Stimulated activated CD4-positive, alpha-beta T cell treated with anti-CD3 and anti-CD28 coated beads, Interleukin-1b, Interleukin-23, amount 100 ng/mL, for 1 hour (primary cell): ENCODE measurements around the gene ZNF83.
A peak's percentile ranks its signal among the peaks of the same experiment; 100 is the strongest.
"Not testable (repeated sequence)": the region's sequence is repeated elsewhere in the genome, so short reads cannot be mapped to it uniquely, and the experiment has no call there.

Experiments
- DNase-seq, 2 donors: peaks; one replicate each; pipeline ENCODE4 v3.0.0-alpha.2; 2020; ENCODE audit warnings: low read depth in 2 of 2

Gene ZNF83

GRCh38 chr19:52637718-52638585 lies at the start of gene ZNF83:
ZNF83 (minus strand) TSS chr19:52638355.
- peak; percentile 77 to 88 for DNase-seq

DNA sequence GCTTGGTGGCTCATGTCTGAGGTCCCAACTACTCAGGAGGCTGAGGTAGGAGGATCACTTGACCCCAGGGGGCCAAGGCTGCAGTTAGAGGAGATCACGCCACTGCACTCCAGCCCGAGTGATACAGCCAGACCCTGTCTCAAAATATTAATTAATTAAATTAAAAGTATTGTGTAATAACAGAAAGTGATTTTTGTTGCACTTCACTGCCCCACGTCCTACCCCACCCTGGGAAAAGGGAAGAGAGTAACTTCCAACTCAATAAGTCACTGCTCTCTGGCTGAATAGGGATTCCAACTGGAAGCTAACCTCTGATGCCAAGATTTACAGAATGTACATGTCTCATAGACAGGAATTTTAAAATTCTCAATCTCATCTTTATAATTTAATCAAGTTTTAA lies 49.5 kb upstream of the ZNF83 start:
- DNase-seq = no peak

DNA sequence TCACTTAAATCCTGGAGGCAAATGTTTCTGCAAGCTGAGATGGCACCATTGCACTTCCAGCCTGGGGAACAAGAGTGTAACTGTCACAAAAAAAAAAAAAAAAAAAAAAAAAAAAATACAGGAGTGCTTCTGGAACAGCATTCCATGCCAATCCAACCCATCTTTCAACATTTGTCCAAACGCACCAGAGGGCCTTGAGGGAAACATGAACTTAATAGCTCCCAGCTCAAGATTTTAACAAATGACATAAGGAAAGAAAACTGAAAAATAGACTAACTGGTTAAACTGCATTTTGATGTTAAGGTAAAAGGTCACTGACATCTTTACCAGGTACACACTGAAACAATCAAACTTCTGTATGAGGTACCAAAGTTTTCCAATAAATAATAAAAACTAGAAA lies 47.7 kb upstream of the ZNF83 start:
- DNase-seq = no peak

DNA sequence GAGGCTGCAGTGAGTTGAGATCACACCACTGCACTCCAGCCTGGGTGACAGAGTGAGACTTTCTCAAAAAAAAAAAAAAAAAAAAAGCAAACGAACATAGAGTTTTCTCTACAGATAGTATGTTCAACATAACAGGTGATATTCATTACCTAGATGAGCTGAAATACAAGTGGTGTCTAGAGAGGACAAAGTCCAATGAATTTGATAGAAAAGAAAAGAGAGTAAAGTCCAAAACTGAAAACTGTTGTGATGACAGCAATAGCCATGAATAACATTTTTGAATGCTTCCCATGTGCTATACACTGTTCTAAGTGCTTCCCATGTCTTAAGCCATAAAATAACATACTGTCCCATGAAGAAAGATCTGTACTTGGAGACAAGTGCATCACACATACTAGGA lies 43.1 kb upstream of the ZNF83 start:
- DNase-seq = not testable (repeated sequence)

DNA sequence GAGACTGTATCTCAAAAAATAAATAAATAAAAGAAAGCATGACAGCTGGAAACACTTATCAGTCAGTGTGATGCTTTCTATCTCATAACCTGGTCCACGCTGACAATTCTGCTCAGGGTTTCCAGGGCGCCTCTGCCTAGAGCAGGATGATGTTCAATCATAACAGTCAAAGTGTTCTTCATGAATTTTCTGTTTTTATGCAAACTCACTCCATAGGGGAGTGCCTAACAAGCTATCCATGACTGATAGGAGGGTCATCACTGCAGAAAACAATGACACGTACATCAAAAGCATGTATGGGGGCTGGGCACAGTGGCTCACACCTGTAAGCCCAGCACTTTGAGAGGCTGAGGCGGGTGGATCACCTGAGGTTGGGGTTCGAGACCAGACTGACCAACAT lies 41.4 kb upstream of the ZNF83 start:
- DNase-seq = no peak

GRCh38 chr19:52675239-52675638 lies 37.1 kb upstream of the ZNF83 start:
- not testable (repeated sequence) for DNase-seq

DNA sequence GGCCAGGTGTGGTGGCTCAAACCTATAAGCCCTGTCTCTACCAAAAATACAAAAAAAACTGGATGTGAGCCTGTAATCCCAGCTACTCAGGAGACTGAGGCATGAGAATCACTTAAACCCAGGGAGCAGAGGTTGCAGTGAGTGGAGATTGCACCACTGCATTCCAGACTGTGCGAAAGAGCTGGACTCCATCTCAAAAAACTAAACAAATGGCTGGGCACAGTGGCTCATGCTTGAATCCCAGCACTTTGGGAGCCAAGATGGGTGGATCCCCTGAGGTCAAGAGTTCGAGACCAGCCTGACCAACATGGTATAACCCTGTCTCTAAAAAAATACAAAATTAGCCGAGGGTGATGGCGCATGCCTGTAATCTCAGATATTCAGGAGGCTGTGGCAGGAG lies 34.9 kb upstream of the ZNF83 start:
- no peak for DNase-seq

DNA sequence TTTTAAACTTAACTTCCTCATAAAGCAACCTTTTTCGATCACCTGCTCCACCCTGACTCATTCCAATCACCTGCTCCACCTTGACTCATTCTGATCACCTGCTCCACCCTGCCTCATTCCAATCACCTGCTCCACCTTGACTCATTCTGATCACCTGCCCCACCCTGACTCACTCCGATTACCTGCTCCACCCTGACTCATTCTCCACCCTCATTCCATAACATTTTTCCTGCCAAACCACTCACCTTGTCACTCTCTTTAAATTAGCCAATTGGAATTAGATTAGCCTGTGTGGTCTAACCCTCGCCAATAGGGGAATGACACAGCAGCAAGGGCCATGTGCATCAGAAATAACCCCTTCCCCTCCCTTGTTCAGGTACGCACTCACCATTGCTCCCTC lies 31.9 kb upstream of the ZNF83 start:
- no peak for DNase-seq

DNA sequence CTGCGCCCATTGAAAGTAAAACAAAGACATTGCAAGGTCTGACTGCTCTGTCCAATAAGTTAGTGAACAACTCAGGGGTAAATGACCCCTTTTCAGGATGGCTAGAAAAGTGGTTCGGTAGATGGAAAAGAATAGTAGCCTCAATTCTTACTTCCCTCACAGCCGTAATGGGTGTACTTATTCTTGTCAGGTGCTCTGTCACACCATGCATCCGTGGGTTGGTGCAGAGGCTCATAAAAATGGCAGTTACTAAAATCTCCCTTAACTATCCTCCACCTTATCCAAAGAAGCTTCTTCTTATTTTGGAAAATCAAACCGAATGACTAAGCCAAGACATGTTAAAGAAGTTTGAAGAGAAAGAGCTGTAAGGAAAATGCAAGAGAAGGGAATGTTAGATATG lies 31.4 kb upstream of the ZNF83 start:
- no peak for DNase-seq

- no peak for DNase-seq
These were observed 29.8 kb upstream of the ZNF83 start for GRCh38 chr19:52667972-52668371.

DNA sequence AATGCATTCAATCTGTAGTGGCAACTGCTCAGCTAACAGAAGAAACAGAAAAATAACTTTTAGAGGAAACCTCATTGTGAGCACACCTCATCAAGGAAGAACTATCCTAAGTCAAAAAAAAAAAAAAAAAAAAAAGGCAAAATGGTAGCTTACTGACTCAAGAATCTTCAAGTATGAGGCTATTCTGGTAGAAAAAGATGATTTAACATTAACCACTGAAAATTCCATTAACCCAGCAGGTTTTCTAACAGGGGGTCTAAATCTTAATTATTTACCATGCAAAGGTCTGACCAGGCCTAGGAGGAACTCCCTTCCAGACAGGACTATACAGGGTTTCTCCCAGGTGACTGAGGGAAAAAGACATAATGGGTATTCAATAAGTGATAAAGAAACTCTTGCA lies 28.4 kb upstream of the ZNF83 start:
- DNase-seq = no peak

GRCh38 chr19:52665529-52665928 lies 27.4 kb upstream of the ZNF83 start:
- DNase-seq = no peak

DNA sequence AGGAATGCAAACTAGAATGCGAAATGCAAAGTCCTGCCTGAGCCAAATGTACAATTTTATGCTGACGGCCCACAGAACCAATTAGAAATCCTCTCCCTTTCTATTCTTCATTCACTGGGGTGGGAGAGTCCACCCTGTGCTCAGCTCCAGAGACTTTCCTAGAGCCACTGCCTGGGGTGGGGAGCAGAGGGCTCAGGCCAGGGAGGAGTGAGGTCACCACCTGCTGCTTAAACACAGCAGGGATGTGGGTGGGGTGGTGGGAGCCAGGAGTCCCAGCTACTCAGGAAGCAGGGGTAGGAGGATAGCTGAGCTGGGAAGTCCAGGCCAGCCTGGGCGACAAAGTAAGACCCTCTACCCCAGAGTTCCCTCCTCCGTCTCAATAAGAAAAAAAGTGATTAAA lies 26.9 kb upstream of the ZNF83 start:
- no peak for DNase-seq

DNA sequence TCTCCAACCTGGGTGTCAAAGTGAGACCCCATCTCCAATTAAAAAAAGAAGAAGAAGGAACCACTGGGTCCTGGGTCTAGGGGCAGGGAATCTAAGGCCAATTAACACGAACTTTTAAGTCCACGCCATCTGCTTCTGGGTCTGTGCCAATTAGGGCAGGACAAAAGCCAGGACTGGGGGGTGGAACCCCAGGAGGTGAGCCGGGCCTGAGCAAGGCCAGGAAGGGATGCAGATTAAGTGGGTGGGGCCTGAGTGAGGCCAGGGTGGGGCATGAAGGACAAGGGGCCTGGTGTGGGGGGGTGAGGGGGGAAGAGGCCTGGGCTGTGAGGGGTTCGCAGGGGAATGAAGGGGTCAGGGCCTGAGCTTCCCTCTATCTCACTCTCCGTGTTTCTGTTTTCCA lies 26.3 kb upstream of the ZNF83 start:
- DNase-seq = no peak

- DNase-seq = no peak
These were observed 24.5 kb upstream of the ZNF83 start for GRCh38 chr19:52662631-52663030.

- DNase-seq = no peak
These were observed 22.8 kb upstream of the ZNF83 start for GRCh38 chr19:52660981-52661380.

DNA sequence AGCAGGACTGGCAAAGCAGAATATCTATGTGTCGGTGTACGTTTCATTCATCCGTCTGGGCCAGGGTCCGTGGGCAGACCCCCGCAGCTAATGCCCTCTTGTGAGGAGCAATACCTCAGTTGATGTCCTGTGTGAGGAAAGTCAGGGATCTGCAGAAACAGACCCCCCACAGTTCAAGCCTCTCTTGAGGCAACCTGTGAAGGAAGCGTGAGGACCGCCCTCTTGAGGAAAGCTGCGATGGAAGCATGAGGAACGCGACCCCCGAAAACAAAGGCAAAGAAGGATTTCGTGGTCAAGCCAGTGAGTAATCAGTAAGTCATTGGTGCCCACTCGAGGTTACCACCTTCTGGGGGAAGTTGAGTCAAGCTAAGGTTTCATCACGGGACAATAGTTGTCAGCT lies 20.9 kb upstream of the ZNF83 start:
- DNase-seq = no peak

GRCh38 chr19:52658595-52658994 lies 20.4 kb upstream of the ZNF83 start:
- no peak for DNase-seq

- no peak for DNase-seq
These were observed 15.0 kb upstream of the ZNF83 start for GRCh38 chr19:52653161-52653560.

DNA sequence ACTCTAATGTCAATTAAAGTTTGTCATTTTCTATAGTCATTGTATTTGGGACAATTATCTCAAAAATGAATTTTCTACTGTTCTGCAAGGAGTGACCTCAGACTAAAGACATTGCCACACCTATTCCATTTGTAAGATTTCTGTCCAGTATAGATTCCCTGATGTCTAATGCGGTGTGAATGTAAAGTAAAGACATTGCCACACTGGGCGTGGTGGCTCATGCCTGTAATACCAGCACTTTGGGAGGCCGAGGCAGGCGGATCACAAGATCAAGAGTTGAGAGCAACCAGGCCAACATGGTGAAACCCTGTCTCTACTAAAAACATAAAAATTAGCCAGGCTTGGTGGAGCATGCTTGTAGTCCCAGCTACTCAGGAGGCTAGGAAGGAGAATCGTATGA lies 13.8 kb upstream of the ZNF83 start:
- no peak for DNase-seq

DNA sequence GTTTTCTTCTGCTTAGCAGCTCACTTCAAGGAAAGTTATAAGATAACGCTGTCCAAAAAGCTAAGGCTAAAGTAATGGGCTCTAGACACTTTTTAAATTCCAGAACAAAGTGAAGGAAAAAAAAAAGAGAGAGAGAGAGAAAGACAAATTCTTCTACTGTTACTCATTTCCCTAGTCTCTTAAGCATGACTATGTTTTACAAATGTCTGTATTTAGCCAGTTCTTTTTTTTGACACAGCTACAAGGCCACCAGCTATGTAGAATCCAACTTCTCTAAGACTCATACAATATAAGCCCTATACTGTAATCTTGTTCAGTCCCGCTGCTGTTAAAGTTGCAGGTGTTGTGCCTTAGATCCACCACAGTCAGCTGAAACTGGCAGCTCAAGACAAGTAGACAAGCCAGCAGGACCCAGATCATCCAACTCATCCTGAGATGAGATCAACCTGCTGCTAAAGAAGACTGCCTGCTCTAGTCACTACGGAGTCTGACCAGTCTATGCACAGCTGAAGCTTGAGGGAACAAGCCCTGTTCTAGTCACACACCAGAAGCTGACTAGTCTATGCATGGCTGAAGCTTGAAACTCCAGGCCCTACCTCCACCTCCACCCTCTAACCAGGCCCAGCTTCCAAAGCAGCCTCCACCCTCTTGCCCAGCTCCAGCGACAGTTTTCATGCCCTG lies 10.3 kb upstream of the ZNF83 start:
- no peak for DNase-seq

GRCh38 chr19:52646571-52647217 lies 8.5 kb upstream of the ZNF83 start:
- DNase-seq = no peak

DNA sequence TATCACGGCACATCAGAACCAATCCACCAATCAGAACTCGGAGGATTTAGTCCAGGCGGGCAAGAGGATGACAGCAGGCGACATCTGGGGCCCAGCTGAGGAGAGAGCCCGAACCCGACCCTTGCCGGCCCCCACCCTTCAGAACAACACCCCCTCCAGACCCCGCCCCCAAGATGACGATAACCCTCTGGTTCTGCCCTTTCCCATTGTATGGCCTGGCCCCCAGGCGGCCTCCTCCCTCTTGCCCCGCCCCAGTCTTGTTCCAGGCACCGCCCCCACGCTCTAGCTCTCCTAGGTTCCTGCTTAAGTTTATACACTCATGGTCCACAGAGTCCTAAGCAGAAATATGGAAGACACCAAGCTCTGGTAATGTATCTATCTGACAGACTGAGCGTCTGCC lies 2.8 kb upstream of the ZNF83 start:
- no peak for DNase-seq
